ENCODE measurements around the gene TRAPPC8. TPM values are rescaled to one million over a fixed set of nuclear protein-coding genes. Genes with fewer than 3 reads are reported as not detected.
A peak's percentile ranks its signal among the peaks of the same experiment; 100 is the strongest.
"Not testable (repeated sequence)": the region's sequence is repeated elsewhere in the genome, so short reads cannot be mapped to it uniquely, and the experiment has no call there.

Gene TRAPPC8
- total RNA-seq, 1 donor from 2014 or later = 39.8 TPM

- Mint-ChIP-seq H3K36me3 (peaks cover 39% of the 10 kb centered on the region), H3K27me3 (ENCODE audit: low read depth) (no peaks in the 10 kb centered on the region), H3K4me1 (no peaks in the 10 kb centered on the region), H3K4me3 (no peak overlapping the region), H3K27ac (no peak overlapping the region), H3K9me3 (peaks cover 23% of the 10 kb centered on the region)
- no peak for DNase-seq (ENCODE audit: low spot score in 2 of 2, unreplicated experiment in 2 of 2)
- no peak for TF ChIP-seq CTCF (IDR thresholded peaks at IDR 0.05; ENCODE audit: unreplicated experiment)
Observed at GRCh38 chr18:31828613-31829012, 114.3 kb downstream of the TRAPPC8 start.

GRCh38 chr18:31826673-31827325 lies 116.1 kb downstream of the TRAPPC8 start:
- peaks cover 35% of the 10 kb centered on the region for H3K36me3 Mint-ChIP-seq
- not testable (repeated sequence) for DNase-seq (ENCODE audit: low spot score in 2 of 2, unreplicated experiment in 2 of 2); H3K27me3 Mint-ChIP-seq (ENCODE audit: low read depth); H3K4me1 Mint-ChIP-seq; H3K4me3 Mint-ChIP-seq; H3K27ac Mint-ChIP-seq
- H3K9me3 Mint-ChIP-seq = peaks cover 23% of the 10 kb centered on the region

GRCh38 chr18:31825772-31826171 lies 117.2 kb downstream of the TRAPPC8 start:
- Mint-ChIP-seq H3K4me3 (no peak overlapping the region), H3K27me3 (ENCODE audit: low read depth) (no peaks in the 10 kb centered on the region), H3K27ac (no peak overlapping the region), H3K36me3 (peaks cover 35% of the 10 kb centered on the region), H3K4me1 (peaks cover 8% of the 10 kb centered on the region), H3K9me3 (peaks cover 23% of the 10 kb centered on the region)
- TF ChIP-seq CTCF (IDR thresholded peaks at IDR 0.05; ENCODE audit: unreplicated experiment) = no peak
- DNase-seq (ENCODE audit: low spot score in 2 of 2, unreplicated experiment in 2 of 2) = no peak

GRCh38 chr18:31821545-31822171 lies 121.3 kb downstream of the TRAPPC8 start:
- DNase-seq (ENCODE audit: low spot score in 2 of 2, unreplicated experiment in 2 of 2) = no peak
- TF ChIP-seq CTCF (IDR thresholded peaks at IDR 0.05; ENCODE audit: unreplicated experiment) = no peak
- peaks cover 3% of the 10 kb centered on the region for H3K36me3 Mint-ChIP-seq
- H3K4me1 Mint-ChIP-seq = peaks cover 28% of the 10 kb centered on the region
- peaks cover 4% of the 10 kb centered on the region for H3K9me3 Mint-ChIP-seq
- no peaks in the 10 kb centered on the region for H3K27me3 Mint-ChIP-seq (ENCODE audit: low read depth)
- peak overlapping the region; percentile 64 for H3K27ac Mint-ChIP-seq
- no peak overlapping the region for H3K4me3 Mint-ChIP-seq

GRCh38 chr18:31819925-31820229 lies 123.1 kb downstream of the TRAPPC8 start:
- H3K27ac Mint-ChIP-seq = peak overlapping the region; percentile 87
- peak; percentile 30 for TF ChIP-seq CTCF (IDR thresholded peaks at IDR 0.05; ENCODE audit: unreplicated experiment)

GRCh38 chr18:31819106-31819924 lies 123.6 kb downstream of the TRAPPC8 start:
- H3K9me3 Mint-ChIP-seq = no peaks in the 10 kb centered on the region
- H3K36me3 Mint-ChIP-seq = no peaks in the 10 kb centered on the region
- DNase-seq (ENCODE audit: low spot score in 2 of 2, unreplicated experiment in 2 of 2) = no peak
- H3K27ac Mint-ChIP-seq = peak overlapping the region; percentile 87
- H3K27me3 Mint-ChIP-seq (ENCODE audit: low read depth) = no peaks in the 10 kb centered on the region
- peaks cover 31% of the 10 kb centered on the region for H3K4me1 Mint-ChIP-seq
- peak; percentile 81 for TF ChIP-seq CTCF (IDR thresholded peaks at IDR 0.05; ENCODE audit: unreplicated experiment)
- no peak overlapping the region for H3K4me3 Mint-ChIP-seq

More at GRCh38 chr18:31819925-31820229, 123.1 kb downstream of the TRAPPC8 start:
- no peak overlapping the region for H3K4me3 Mint-ChIP-seq
- DNase-seq (ENCODE audit: low spot score in 2 of 2, unreplicated experiment in 2 of 2) = no peak
- H3K4me1 Mint-ChIP-seq = peaks cover 28% of the 10 kb centered on the region
- H3K27me3 Mint-ChIP-seq (ENCODE audit: low read depth) = no peaks in the 10 kb centered on the region
- H3K9me3 Mint-ChIP-seq = no peaks in the 10 kb centered on the region
- no peaks in the 10 kb centered on the region for H3K36me3 Mint-ChIP-seq
